Activated B cell treated with CpG ODN at 0.5 μM for 24 hours (primary cell): ENCODE measurements around the gene ULBP1. TPM values are rescaled to one million over a fixed set of nuclear protein-coding genes. Genes with fewer than 3 reads are reported as not detected.
"Not testable (repeated sequence)": the region's sequence is repeated elsewhere in the genome, so short reads cannot be mapped to it uniquely, and the experiment has no call there.

Source experiments
- ATAC-seq: fragments of 200-7000 bp; cut with Tn5 transposase; one replicate; pipeline ENCODE4 v1.10.0; 2021; ENCODE audit warnings: low read depth, mild to moderate bottlenecking, moderate library complexity
- CTCF ChIA-PET: fragments of 350-600 bp; sonication (Branson Sonifier 250); formaldehyde crosslinking; loops from one replicate; lab custom pipeline; 2021; ENCODE audit warnings: antibody characterized with exemption; lab: Charles Lee
- POLR2A ChIA-PET: fragments of 350-600 bp; sonication (Branson Sonifier 250); formaldehyde crosslinking; loops from one replicate; lab custom pipeline; 2021; ENCODE audit warnings: antibody characterized with exemption; lab: Charles Lee
- DNase-seq: peaks from one replicate; pipeline ENCODE4 v3.0.0; 2022
- H3K27ac Mint-ChIP-seq: one replicate; pipeline ENCODE4 v1.8.0; 2020; ENCODE audit warnings: mixed read lengths
- H3K27me3 Mint-ChIP-seq: one replicate; pipeline ENCODE4 v1.8.0; 2021; ENCODE audit warnings: mixed read lengths
- H3K36me3 Mint-ChIP-seq: one replicate; pipeline ENCODE4 v1.8.0; 2021; ENCODE audit warnings: low read depth, mixed read lengths
- H3K4me1 Mint-ChIP-seq: one replicate; pipeline ENCODE4 v1.8.0; 2021; ENCODE audit warnings: mixed read lengths
- H3K4me3 Mint-ChIP-seq: one replicate; pipeline ENCODE4 v1.8.0; 2020; ENCODE audit warnings: mild to moderate bottlenecking, mixed read lengths
- H3K9me3 Mint-ChIP-seq: one replicate; pipeline ENCODE4 v1.8.0; 2020; ENCODE audit warnings: mixed read lengths
- CTCF ChIP-seq: fragments of 200-600 bp; IDR thresholded peaks from one replicate; pipeline ENCODE4 v1.8.0; 2022; ENCODE audit warnings: antibody characterized with exemption, mild to moderate bottlenecking
- intact Hi-C: fragments of 100-400 bp; cut with micrococcal nuclease; formaldehyde crosslinking; loops from one replicate; pipeline ENCODE4 v1.15.1; 2024
- total RNA-seq: library from RNA; stranded (reverse); gene quantifications from 2 replicates; pipeline ENCODE4 v1.2.3, GENCODE V29; 2022

The ULBP1 gene
- total RNA-seq, 1 donor from 2014 or later = 2.2 TPM

- no peaks in the 10 kb centered on the region for H3K27me3 Mint-ChIP-seq
- H3K27ac Mint-ChIP-seq = no peak overlapping the region
- DNase-seq (no peak), ATAC-seq (no peak)
- ChIA-PET POLR2A (no interaction called here), CTCF (no interaction called here)
- TF ChIP-seq CTCF = no peak
- peaks cover 31% of the 10 kb centered on the region for H3K4me1 Mint-ChIP-seq
- H3K9me3 Mint-ChIP-seq = no peaks in the 10 kb centered on the region
- intact Hi-C loops = loop anchor here (10.0 kb wide), 2 partner anchors 138 to 632 kb away; partner anchors contain the start of gene LRP11
- H3K36me3 Mint-ChIP-seq = no peaks in the 10 kb centered on the region
- H3K4me3 Mint-ChIP-seq = no peak overlapping the region
These were observed 39.0 kb downstream of the ULBP1 start for GRCh38 chr6:150002710-150003109.

GRCh38 chr6:150003599-150003998 lies 39.9 kb downstream of the ULBP1 start:
- CTCF ChIA-PET, POLR2A ChIA-PET, H3K27ac Mint-ChIP-seq, H3K27me3 Mint-ChIP-seq, ATAC-seq, DNase-seq, H3K36me3 Mint-ChIP-seq, H3K9me3 Mint-ChIP-seq: not testable (repeated sequence)
- peaks cover 31% of the 10 kb centered on the region for H3K4me1 Mint-ChIP-seq
- intact Hi-C loops = loop anchor here (10.0 kb wide), 2 partner anchors 139 to 631 kb away; partner anchors contain the start of gene LRP11
- H3K4me3 Mint-ChIP-seq = peak overlapping the region; percentile 92

GRCh38 chr6:150004101-150004782 lies 40.5 kb downstream of the ULBP1 start:
- intact Hi-C loops = loop anchor here (1.0 to 10.0 kb wide), 5 partner anchors 41 to 1386 kb away; partner anchors contain the start of genes LRP11 and ULBP1
- Mint-ChIP-seq H3K4me3 (peak overlapping the region; percentile 92), H3K27ac (peak overlapping the region; percentile 95), H3K4me1 (peaks cover 34% of the 10 kb centered on the region), H3K36me3 (no peaks in the 10 kb centered on the region), H3K9me3 (no peaks in the 10 kb centered on the region), H3K27me3 (peaks cover 6% of the 10 kb centered on the region)
- ChIA-PET CTCF (interaction anchor here (1.2 kb wide), 1 partner anchor 13 kb away, joined by 5 read pairs; no protein-coding TSS in a partner anchor), POLR2A (interaction anchor here (0.6 to 1.4 kb wide), 4 partner anchors 14 to 65 kb away, joined by 3 to 8 read pairs (median 5); partner anchors contain the start of gene ULBP1)
- ATAC-seq (peak; percentile 59), DNase-seq (no peak)
- no peak for TF ChIP-seq CTCF

- TF ChIP-seq CTCF = no peak
- Mint-ChIP-seq H3K27me3 (peaks cover 12% of the 10 kb centered on the region), H3K9me3 (no peaks in the 10 kb centered on the region), H3K27ac (peak overlapping the region; percentile 95), H3K4me3 (peak overlapping the region; percentile 92), H3K36me3 (no peaks in the 10 kb centered on the region), H3K4me1 (peaks cover 34% of the 10 kb centered on the region)
- DNase-seq = peak; percentile 82
- intact Hi-C loops = loop anchor here (1.0 to 10.0 kb wide), 8 partner anchors 14 to 1385 kb away; partner anchors contain the start of genes GINM1, LATS1, LRP11 and ULBP1
- CTCF ChIA-PET = interaction anchor here (1.2 kb wide), 1 partner anchor 12 kb away, joined by 5 read pairs; no protein-coding TSS in a partner anchor
- ATAC-seq = peak; percentile 79
- POLR2A ChIA-PET = interaction anchor here (0.6 to 1.4 kb wide), 4 partner anchors 15 to 66 kb away, joined by 3 to 8 read pairs (median 5); partner anchors contain the start of gene ULBP1
These were observed 41.3 kb downstream of the ULBP1 start for GRCh38 chr6:150004783-150005717.
